ENCODE results near the gene IRAK1. TPM values are rescaled to one million over a fixed set of nuclear protein-coding genes. Genes with fewer than 3 reads are reported as not detected.

IRAK1 gene
- polyA plus RNA-seq, 1 of the 3 experiments (the other 2 are of a cell fraction): 68.5 TPM

GRCh38 chrX:154058214-154058997 is 38.7 kb upstream of the IRAK1 start (continued):
- TF ChIP-seq PBX3 (IDR thresholded peaks at IDR 0.05) (no peak), GATA2 (CRISPR knock-in tag; IDR thresholded peaks at IDR 0.05) (no peak), YY1 (IDR thresholded peaks at IDR 0.05; ENCODE audit: low read depth) (no peak)

GRCh38 chrX:154057791-154058190 is 38.1 kb upstream of the IRAK1 start:
- Histone ChIP-seq H3K36me3 (replicated peaks in 1 of 2; ENCODE audit: control insufficient read depth in 1 of 2, insufficient read depth in 2 of 2, low read length in 1 of 2) (peaks cover 0 to 3% of the 10 kb centered on the region in 2 experiments), H3K4me1 (ENCODE audit: control insufficient read depth in 1 of 2, insufficient read depth in 2 of 2, low read depth in 1 of 2, low read length in 1 of 2) (no peaks in the 10 kb centered on the region; a peak in 1 of 4 replicates), H3K9me3 (no peaks in the 10 kb centered on the region), H4K20me1 (ENCODE audit: insufficient read depth) (peaks cover 64% of the 10 kb centered on the region), H3K27ac (ENCODE audit: low read depth in 2 of 2, low read length in 1 of 2) (no peak overlapping the region), H3K27me3 (ENCODE audit: insufficient read depth) (peaks cover 9% of the 10 kb centered on the region; the same call in 1 of the 2 replicates), H2AFZ (ENCODE audit: low read depth) (no peak overlapping the region), H3K9ac (no peak overlapping the region), H3K79me2 (ENCODE audit: insufficient read depth) (peaks cover 74% of the 10 kb centered on the region), H3K9me2 (no peaks in the 10 kb centered on the region), H3K4me2 (no peak overlapping the region), H3K4me3 (ENCODE audit: low read depth in 2 of 2, low read length in 1 of 2) (no peak overlapping the region), H3F3A (replicated peaks; ENCODE audit: insufficient read depth) (no peaks in the 10 kb centered on the region)
- no CpG with 5 or more reads among the region's 1 CpG for WGBS (ENCODE audit: low lambda C conversion rate)
- no peak for TF ChIP-seq MEF2A (IDR thresholded peaks at IDR 0.05; ENCODE audit: borderline replicate concordance, low read depth)
- no peak for TF ChIP-seq PBX3 (IDR thresholded peaks at IDR 0.05)
- no peak for TF ChIP-seq EZH2phosphoT487 (IDR thresholded peaks at IDR 0.05; ENCODE audit: borderline replicate concordance, low read depth)
- no peak for TF ChIP-seq TAF1 (IDR thresholded peaks at IDR 0.05; ENCODE audit: borderline replicate concordance, low read depth, low read length)
- no peak for TF ChIP-seq JUND (IDR thresholded peaks at IDR 0.05)
- no peak for TF ChIP-seq FOXJ3 (CRISPR knock-in tag; IDR thresholded peaks at IDR 0.05)
- no peak for TF ChIP-seq TCF12 (IDR thresholded peaks at IDR 0.05)
- no peak for DNase-seq
- CTCF ChIA-PET: interaction anchor here (0.6 to 2.0 kb wide), 2 partner anchors 44 to 259 kb away, joined by 3 to 6 read pairs; no protein-coding TSS in a partner anchor
- POLR2A ChIA-PET: no interaction called here

GRCh38 chrX:154056770-154057241 is 37.1 kb upstream of the IRAK1 start:
- Histone ChIP-seq H3F3A (replicated peaks; ENCODE audit: insufficient read depth) (no peaks in the 10 kb centered on the region), H3K9me2 (no peaks in the 10 kb centered on the region), H3K4me2 (no peak overlapping the region), H3K27me3 (ENCODE audit: insufficient read depth) (peaks cover 9% of the 10 kb centered on the region; the same call in 1 of the 2 replicates), H2AFZ (ENCODE audit: low read depth) (no peak overlapping the region), H3K9ac (no peak overlapping the region), H3K9me3 (no peaks in the 10 kb centered on the region), H3K4me3 (ENCODE audit: low read depth in 2 of 2, low read length in 1 of 2) (no peak overlapping the region), H3K4me1 (ENCODE audit: control insufficient read depth in 1 of 2, insufficient read depth in 2 of 2, low read depth in 1 of 2, low read length in 1 of 2) (no peaks in the 10 kb centered on the region; a peak in 1 of 4 replicates), H4K20me1 (ENCODE audit: insufficient read depth) (peaks cover 55% of the 10 kb centered on the region), H3K27ac (ENCODE audit: low read depth in 2 of 2, low read length in 1 of 2) (no peak overlapping the region), H3K36me3 (replicated peaks in 1 of 2; ENCODE audit: control insufficient read depth in 1 of 2, insufficient read depth in 2 of 2, low read length in 1 of 2) (peaks cover 0 to 3% of the 10 kb centered on the region in 2 experiments), H3K79me2 (ENCODE audit: insufficient read depth) (peaks cover 73% of the 10 kb centered on the region)
- POLR2A ChIA-PET: no interaction called here
- CTCF ChIA-PET: interaction anchor here (2.0 kb wide), 1 partner anchor 43 kb away, joined by 6 read pairs; no protein-coding TSS in a partner anchor
- no peak for DNase-seq
- no peak for TF ChIP-seq USF1 (IDR thresholded peaks at IDR 0.05; ENCODE audit: borderline replicate concordance, low read depth)
- WGBS (ENCODE audit: low lambda C conversion rate): 57% methylated on average over 8 of the region's 8 CpGs
